B cell (primary cell): ENCODE results near the gene RIOK3.
"Not testable (repeated sequence)": the region's sequence is repeated elsewhere in the genome, so short reads cannot be mapped to it uniquely, and the experiment has no call there.

Experiments used
- CTCF ChIP-seq: fragments of 200-600 bp; IDR thresholded peaks from one replicate; pipeline ENCODE4 v1.8.0; 2022; ENCODE audit warnings: antibody characterized with exemption, mild to moderate bottlenecking
- EZH2 ChIP-seq: IDR thresholded peaks from 2 replicates; pipeline ENCODE4 v1.6.1; 2012; ENCODE audit warnings: borderline replicate concordance, low read depth, mild to moderate bottlenecking, moderate library complexity, low read length; ENCODE audit not compliant: insufficient read depth, poor library complexity, severe bottlenecking

- TF ChIP-seq CTCF, EZH2: not testable (repeated sequence)
These were observed 59.1 kb downstream of the RIOK3 start for GRCh38 chr18:23512216-23512615.
